ENCODE measurements around the gene NAALADL2.

- TF ChIP-seq CTCF (IDR thresholded peaks at IDR 0.05) (no peak), POLR2A (IDR thresholded peaks at IDR 0.05) (no peak)
These were observed 616.6 kb downstream of the NAALADL2 start for GRCh38 chr3:175475765-175476164.

Measured in body of pancreas (tissue), 4 donors.